Aorta (tissue), 5 donors: ENCODE data around the gene IGSF11. TPM values are rescaled to one million over a fixed set of nuclear protein-coding genes. Genes with fewer than 3 reads are reported as not detected.

Experiments
- ATAC-seq: fragments of 200-7000 bp; cut with Tn5 transposase; one replicate; pipeline ENCODE4 v1.9.1; 2022; ENCODE audit warnings: moderate library complexity; ENCODE audit not compliant: low FRiP score
- DNase-seq, 2 donors: peaks; one replicate each; pipeline ENCODE4 v3.0.0-alpha.2; 2020
- H3K27ac ChIP-seq, 2 donors: one replicate each; pipeline ENCODE4 v1.5.1; 2013; ENCODE audit warnings: low read length in 2 of 2, mild to moderate bottlenecking in 2 of 2, moderate library complexity in 2 of 2, control low read depth in 1 of 2, inconsistent platforms in 1 of 2, low read depth in 1 of 2
- H3K27me3 ChIP-seq, 2 donors: one replicate each; pipeline ENCODE4 v1.6.1; 2013; ENCODE audit warnings: control low read depth in 1 of 2, low read length in 1 of 2, mild to moderate bottlenecking in 1 of 2, moderate library complexity in 1 of 2; ENCODE audit not compliant: insufficient read depth in 2 of 2, control insufficient read depth in 1 of 2
- H3K36me3 ChIP-seq, 2 donors: one replicate each; pipeline ENCODE4 v1.6.1; 2013; ENCODE audit warnings: control low read depth in 1 of 2, low read length in 1 of 2, mild to moderate bottlenecking in 1 of 2; ENCODE audit not compliant: insufficient read depth in 2 of 2, control insufficient read depth in 1 of 2
- H3K4me1 ChIP-seq, 2 donors: one replicate each; pipeline ENCODE4 v1.6.1; 2013; ENCODE audit warnings: low read length in 2 of 2, control low read depth in 1 of 2, mild to moderate bottlenecking in 1 of 2, moderate library complexity in 1 of 2; ENCODE audit not compliant: insufficient read depth in 2 of 2, control insufficient read depth in 1 of 2
- H3K4me3 ChIP-seq, 2 donors: one replicate each; pipeline ENCODE4 v1.5.1; 2013; ENCODE audit warnings: low read length in 2 of 2, control low read depth in 1 of 2, mild to moderate bottlenecking in 1 of 2
- H3K9me3 ChIP-seq: one replicate; pipeline ENCODE4 v1.6.1; 2013; ENCODE audit warnings: mild to moderate bottlenecking, low read length; ENCODE audit not compliant: control insufficient read depth
- WGBS, 2 donors: extraction: QIAGEN DNeasy Blood & Tissue Kit; methylation state at CpG; one replicate each; pipeline ENCODE4 v1.1.7; 2013; 5-methylcytosine and 5-hydroxymethylcytosine counted together
- intact Hi-C, 2 donors: fragments of 100-400 bp; cut with DNase I; formaldehyde crosslinking; loops; one replicate each; pipeline versions ENCODE4 v1.14.2 to v1.15.0; 2022
- polyA plus RNA-seq, 2 donors: library from polyadenylated mRNA; stranded (reverse); fragments of 200-250 nt; gene quantifications; one replicate each; pipeline ENCODE4 v1.2.3, GENCODE V29; 2013
- total RNA-seq, 2 donors: library from RNA; stranded (reverse); fragmentation: NEBNext Ultra II Directional; extraction: Animal tissue kit (Norgen Biotek cat#: 25700); gene quantifications; one replicate each; pipeline ENCODE4 v1.2.1, GENCODE V29; 2021
- donor health status: healthy with polysubstance abuse.
- donor health status: Bipolar disorder and iron deficiency.
- donor health status: DM: no; HTN: no; CAD: no.
- donor health status: DM: no; HTN: no; CAD: no.
- donor health status: DM: yes; HTN: yes; CAD: no.

Gene IGSF11
- total and polyA plus RNA-seq, 4 donors: 0.05 to 0.75 (median 0.42) TPM; not detected in 1

DNA sequence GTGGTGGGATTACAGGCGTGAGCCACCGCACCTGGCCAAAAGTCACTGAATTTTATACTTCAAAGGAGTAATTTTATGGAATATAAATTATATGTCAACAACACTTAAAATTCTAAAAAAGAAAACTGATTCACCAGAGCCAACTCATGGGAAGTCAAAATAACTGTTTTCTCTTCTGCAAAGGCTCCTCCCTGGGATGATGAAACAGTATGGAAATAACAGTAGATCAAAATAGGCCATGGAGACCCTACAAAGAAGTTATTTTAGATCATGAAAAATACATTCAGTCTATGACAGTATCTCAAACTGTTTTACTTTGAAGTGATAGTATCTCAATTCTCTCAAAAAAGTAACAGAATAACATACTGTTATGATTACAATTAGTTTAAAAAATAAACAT lies 102.7 kb downstream of the IGSF11 start:
- Histone ChIP-seq H3K4me3 (no peak overlapping the region), H3K27me3 (no peaks in the 10 kb centered on the region), H3K4me1 (no peaks in the 10 kb centered on the region), H3K9me3 (no peaks in the 10 kb centered on the region), H3K36me3 (no peaks in the 10 kb centered on the region), H3K27ac (no peak overlapping the region)
- intact Hi-C loops: no loop called here
- WGBS, 2 donors: 96 to 98% methylated on average over 2 of the region's 2 CpGs
- DNase-seq: no peak
- ATAC-seq: no peak

DNA sequence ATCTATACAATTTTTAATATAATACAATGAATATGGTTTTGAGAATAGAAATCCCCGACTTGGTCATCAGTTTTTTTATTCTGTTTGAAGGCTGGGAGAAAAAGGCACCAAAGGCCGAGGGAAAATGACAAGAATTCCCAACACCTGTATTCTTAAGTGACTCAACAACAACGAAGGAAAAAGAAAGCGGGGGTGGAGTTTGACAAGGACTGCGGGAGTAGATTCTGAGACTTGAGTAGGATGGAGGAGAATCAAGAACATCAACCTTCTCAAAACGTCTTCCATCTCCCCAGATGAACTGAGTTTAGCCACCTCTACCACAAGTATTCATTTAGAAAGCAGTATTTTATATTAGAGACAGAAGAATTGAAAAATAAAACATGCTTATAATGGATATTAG lies 107.2 kb downstream of the IGSF11 start:
- intact Hi-C loops: no loop called here
- H3K36me3 ChIP-seq: no peaks in the 10 kb centered on the region
- DNase-seq (no peak), ATAC-seq (no peak)
- 84 to 87% methylated on average over 6 of the region's 6 CpGs for WGBS, 2 donors
- H3K27me3 ChIP-seq: no peaks in the 10 kb centered on the region
- H3K4me1 ChIP-seq: no peaks in the 10 kb centered on the region
- H3K9me3 ChIP-seq: no peaks in the 10 kb centered on the region
- H3K4me3 ChIP-seq: no peak overlapping the region
- no peak overlapping the region for H3K27ac ChIP-seq

DNA sequence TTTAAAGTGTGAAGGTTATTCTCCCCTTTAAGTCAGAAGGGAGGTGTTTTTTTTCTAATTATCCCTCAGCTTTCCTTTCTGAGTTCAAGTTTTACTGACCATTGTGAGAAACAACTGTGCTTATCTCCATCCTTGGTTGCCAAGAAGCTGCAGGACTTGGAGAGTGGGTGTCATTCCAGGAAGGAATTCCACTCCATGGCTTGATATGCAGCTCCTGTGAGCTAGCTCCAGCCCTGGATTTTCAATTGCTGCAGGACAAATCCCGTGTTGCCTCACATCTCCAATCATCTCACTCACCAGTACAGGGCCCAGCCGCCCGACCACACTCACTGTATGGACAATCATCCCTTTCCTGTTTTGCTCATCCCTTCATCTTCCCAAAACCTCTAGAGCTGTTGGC lies 122.5 kb downstream of the IGSF11 start:
- peaks cover 0 to 2% of the 10 kb centered on the region in 2 donors for H3K4me1 ChIP-seq
- 54 to 57% methylated on average over 3 of the region's 3 CpGs for WGBS, 2 donors
- no peaks in the 10 kb centered on the region for H3K27me3 ChIP-seq
- ATAC-seq (no peak), DNase-seq (no peak)
- intact Hi-C loops: no loop called here
- H3K9me3 ChIP-seq: no peaks in the 10 kb centered on the region
- no peaks in the 10 kb centered on the region for H3K36me3 ChIP-seq
- H3K27ac ChIP-seq: no peak overlapping the region
- no peak overlapping the region for H3K4me3 ChIP-seq

DNA sequence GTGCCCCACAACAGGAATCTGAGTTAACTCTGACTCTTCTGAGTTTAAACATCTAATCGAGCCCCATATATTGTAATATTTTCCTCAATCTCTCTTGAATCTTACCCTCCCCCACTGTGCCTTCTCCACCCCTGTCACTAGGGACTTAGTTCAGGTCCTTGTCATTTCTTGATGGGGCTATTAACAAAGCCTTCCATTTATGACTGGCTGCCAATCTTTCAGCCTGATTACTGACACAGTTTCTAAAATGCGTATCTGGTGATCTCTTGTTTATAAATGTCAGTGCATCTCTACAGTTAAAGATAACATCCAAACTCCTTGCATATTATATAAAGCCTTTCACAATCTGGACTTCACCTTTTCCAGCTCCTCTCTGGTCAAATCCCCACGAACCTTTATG lies 124.3 kb downstream of the IGSF11 start:
- Histone ChIP-seq H3K27ac (no peak overlapping the region), H3K36me3 (no peaks in the 10 kb centered on the region), H3K27me3 (no peaks in the 10 kb centered on the region), H3K4me3 (no peak overlapping the region), H3K4me1 (peaks cover 0 to 2% of the 10 kb centered on the region in 2 donors), H3K9me3 (no peaks in the 10 kb centered on the region)
- WGBS, 2 donors: 59 to 68% methylated on average over 3 of the region's 3 CpGs
- intact Hi-C loops: no loop called here
- ATAC-seq: no peak
- DNase-seq: no peak

DNA sequence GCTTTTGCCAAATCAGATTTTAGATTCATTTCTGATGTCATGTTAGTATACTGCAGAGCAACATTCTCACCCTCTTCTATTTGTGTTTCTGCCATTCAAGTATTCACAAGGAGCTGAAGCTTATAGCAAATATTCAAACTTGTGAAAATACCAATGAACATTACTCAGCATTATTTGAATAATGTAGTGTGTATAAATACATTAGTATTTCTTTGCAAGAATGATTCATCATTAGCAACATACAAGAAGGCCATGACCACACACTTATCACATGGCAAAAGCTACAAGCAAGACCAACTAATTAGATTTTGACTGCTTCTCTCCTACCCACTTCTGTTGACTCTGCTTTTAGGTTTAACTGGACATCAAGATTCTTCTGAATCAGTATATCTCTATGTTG lies 124.9 kb downstream of the IGSF11 start:
- H3K4me3 ChIP-seq: no peak overlapping the region
- intact Hi-C loops: no loop called here
- H3K27me3 ChIP-seq: no peaks in the 10 kb centered on the region
- H3K36me3 ChIP-seq: no peaks in the 10 kb centered on the region
- DNase-seq: no peak
- no peaks in the 10 kb centered on the region for H3K9me3 ChIP-seq
- H3K4me1 ChIP-seq: peaks cover 0 to 2% of the 10 kb centered on the region in 2 donors
- no peak overlapping the region for H3K27ac ChIP-seq
- no peak for ATAC-seq

DNA sequence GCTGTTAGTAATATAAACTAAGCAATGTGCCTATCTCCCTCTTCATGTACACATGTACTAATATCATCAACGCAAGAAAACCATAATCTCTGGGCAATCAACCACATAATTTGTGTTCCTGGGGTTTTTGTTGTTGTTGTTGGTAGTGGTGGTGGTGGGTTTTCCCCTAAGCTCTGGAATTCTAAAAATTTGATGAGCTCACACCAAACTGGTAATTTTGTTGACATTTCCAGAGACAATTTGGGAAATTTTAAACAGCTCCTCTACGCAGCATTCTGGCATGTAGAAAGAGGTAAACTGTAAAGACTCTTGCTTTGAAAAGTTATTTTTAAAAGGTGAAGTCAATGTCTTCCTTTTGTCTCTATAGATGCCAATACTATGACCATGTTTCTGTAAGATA lies 126.7 kb downstream of the IGSF11 start:
- H3K27me3 ChIP-seq: no peaks in the 10 kb centered on the region
- no peaks in the 10 kb centered on the region for H3K9me3 ChIP-seq
- WGBS, 2 donors: 64 to 68% methylated on average over 2 of the region's 2 CpGs
- H3K36me3 ChIP-seq: no peaks in the 10 kb centered on the region
- ATAC-seq: no peak
- no peak overlapping the region for H3K4me3 ChIP-seq
- H3K27ac ChIP-seq: no peak overlapping the region
- DNase-seq: no peak
- peaks cover 0 to 2% of the 10 kb centered on the region in 2 donors for H3K4me1 ChIP-seq
- intact Hi-C loops: no loop called here

DNA sequence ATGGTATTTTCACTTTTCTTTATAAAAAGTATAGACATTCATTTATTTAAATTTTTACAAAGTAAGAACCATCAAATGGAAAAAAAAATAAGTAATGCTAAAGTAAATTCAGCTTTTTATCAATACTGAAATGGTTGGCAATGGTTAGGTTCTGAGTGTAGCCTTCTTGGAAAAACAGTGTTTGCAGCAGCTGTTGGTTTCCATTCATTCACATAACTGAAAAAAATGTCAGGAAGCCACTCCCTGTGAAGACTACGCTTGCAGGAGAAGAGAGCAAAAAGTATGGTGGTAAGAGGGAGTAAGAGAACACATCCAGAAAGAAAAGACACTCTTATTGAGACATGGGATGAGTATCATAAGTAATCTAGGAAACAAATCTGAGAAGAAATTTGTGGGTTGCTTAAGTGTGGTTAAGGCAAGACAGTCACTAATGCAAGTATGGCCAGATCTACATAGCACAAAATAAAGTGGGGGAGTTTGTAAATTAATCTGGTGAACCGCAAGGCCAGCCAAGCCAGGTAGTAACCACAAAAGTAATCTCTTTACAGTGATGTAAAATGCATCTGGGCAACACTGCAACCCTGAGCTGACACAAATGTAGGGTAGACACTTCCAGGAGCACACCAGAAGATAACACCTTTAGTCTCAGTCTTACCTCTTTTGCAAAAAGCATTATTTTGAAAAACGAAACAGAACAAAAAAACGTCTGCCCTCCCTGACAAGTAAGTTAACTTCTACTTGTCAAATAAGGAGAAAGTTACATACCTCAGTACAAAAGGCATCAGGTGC lies 133.7 kb downstream of the IGSF11 start:
- no peaks in the 10 kb centered on the region for H3K4me1 ChIP-seq
- no peaks in the 10 kb centered on the region for H3K9me3 ChIP-seq
- no peak overlapping the region for H3K4me3 ChIP-seq
- H3K27ac ChIP-seq: no peak overlapping the region
- H3K36me3 ChIP-seq: no peaks in the 10 kb centered on the region
- intact Hi-C loops: no loop called here
- DNase-seq (no peak), ATAC-seq (no peak)
- WGBS, 2 donors: 66 to 74% methylated on average over 4 of the region's 4 CpGs
- no peaks in the 10 kb centered on the region for H3K27me3 ChIP-seq

DNA sequence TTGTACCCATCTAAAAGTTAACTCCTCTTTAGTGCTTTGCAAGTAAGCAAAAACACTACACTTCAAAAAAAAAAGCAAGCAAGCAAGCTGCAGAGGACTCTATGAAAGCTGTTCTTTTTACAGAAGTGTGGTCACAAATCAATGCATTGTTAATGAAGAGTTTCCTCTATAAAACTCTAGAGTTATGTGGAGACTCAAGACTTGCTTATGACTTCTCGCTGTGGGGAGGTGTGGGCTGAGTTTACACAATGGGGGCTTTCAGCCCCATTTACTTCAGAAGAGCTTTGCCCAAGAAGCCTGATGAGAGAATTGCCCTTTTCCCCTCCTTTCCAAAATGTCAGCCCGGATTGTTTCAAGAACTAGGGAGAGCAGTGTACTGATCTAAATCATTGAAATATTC lies 144.4 kb downstream of the IGSF11 start:
- DNase-seq (no peak), ATAC-seq (no peak)
- Histone ChIP-seq H3K4me3 (no peak overlapping the region), H3K9me3 (peaks cover 2% of the 10 kb centered on the region), H3K36me3 (no peaks in the 10 kb centered on the region), H3K27ac (no peak overlapping the region), H3K27me3 (peaks cover 0 to 3% of the 10 kb centered on the region in 2 donors), H3K4me1 (no peaks in the 10 kb centered on the region)
- intact Hi-C loops: no loop called here
- whole genome bisulfite sequencing, 2 donors: 54 to 55% methylated on average over 2 of the region's 2 CpGs

DNA sequence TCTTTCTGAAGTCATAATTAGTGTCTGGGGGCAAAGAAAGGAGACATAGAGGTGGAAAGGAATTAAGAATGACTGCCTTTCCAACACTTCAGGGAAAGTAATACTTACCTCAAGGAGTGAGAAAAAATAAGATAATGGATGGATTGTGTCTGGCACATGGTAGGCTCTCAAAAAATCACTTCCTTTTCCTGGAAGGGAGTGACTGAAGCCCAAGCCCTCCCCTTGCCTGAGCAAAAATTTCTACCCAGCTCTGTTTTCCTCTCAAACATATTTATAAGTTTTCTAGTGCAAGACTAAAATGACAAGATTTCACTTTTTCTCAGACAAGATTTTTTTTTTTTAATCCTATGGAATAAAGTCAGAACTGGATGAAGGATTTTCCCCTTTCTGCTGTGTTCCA lies 145.0 kb downstream of the IGSF11 start:
- H3K4me1 ChIP-seq: no peaks in the 10 kb centered on the region
- peaks cover under 1% of the 10 kb centered on the region for H3K9me3 ChIP-seq
- ATAC-seq (no peak), DNase-seq (no peak)
- no peaks in the 10 kb centered on the region for H3K36me3 ChIP-seq
- no peak overlapping the region for H3K4me3 ChIP-seq
- H3K27ac ChIP-seq: no peak overlapping the region
- H3K27me3 ChIP-seq: no peaks in the 10 kb centered on the region
- intact Hi-C loops: loop anchor here in 1 of 2 donors (10.0 kb wide), 1 partner anchor 345 kb away; no protein-coding TSS in a partner anchor
